HG03045 (cell line): ENCODE measurements around the gene GNAQ.

Experiments used
- ATAC-seq: cut with Tn5 transposase; IDR thresholded peaks from one replicate; pipeline ENCODE4 v1.9.1; 2021; ENCODE audit warnings: mild to moderate bottlenecking, moderate library complexity; ENCODE audit not compliant: unreplicated experiment

The GNAQ gene

GRCh38 chr9:78005231-78006002, 26.2 kb downstream of the GNAQ start:
- ATAC-seq, result no peak

GRCh38 chr9:78004478-78005229, 27.0 kb downstream of the GNAQ start:
- no peak for ATAC-seq

- ATAC-seq, result no peak
Observed at GRCh38 chr9:78003730-78004129, 27.9 kb downstream of the GNAQ start.

- ATAC-seq, result no peak
Observed at GRCh38 chr9:78001946-78002731, 29.5 kb downstream of the GNAQ start.

- ATAC-seq, result no peak
Observed at GRCh38 chr9:78000221-78000620, 31.4 kb downstream of the GNAQ start.

- no peak for ATAC-seq
Observed at GRCh38 chr9:77999231-77999631, 32.4 kb downstream of the GNAQ start.

GRCh38 chr9:77997611-77998284, 33.9 kb downstream of the GNAQ start:
- no peak for ATAC-seq

- ATAC-seq, result no peak
Observed at GRCh38 chr9:77996696-77997095, 34.9 kb downstream of the GNAQ start.

- no peak for ATAC-seq
Observed at GRCh38 chr9:77991191-77991590, 40.4 kb downstream of the GNAQ start.

GRCh38 chr9:77989909-77990308, 41.7 kb downstream of the GNAQ start:
- ATAC-seq, result no peak

- ATAC-seq, result no peak
Observed at GRCh38 chr9:77989458-77989857, 42.2 kb downstream of the GNAQ start.

GRCh38 chr9:77988630-77989029, 43.0 kb downstream of the GNAQ start:
- ATAC-seq, result no peak

- no peak for ATAC-seq
Observed at GRCh38 chr9:77987880-77988525, 43.6 kb downstream of the GNAQ start.

GRCh38 chr9:77987081-77987656, 44.4 kb downstream of the GNAQ start:
- no peak for ATAC-seq

GRCh38 chr9:77985996-77986395, 45.6 kb downstream of the GNAQ start:
- no peak for ATAC-seq

- no peak for ATAC-seq
Observed at GRCh38 chr9:77983320-77983662, 48.3 kb downstream of the GNAQ start.

- ATAC-seq, result no peak
Observed at GRCh38 chr9:77982581-77983319, 48.9 kb downstream of the GNAQ start.

- ATAC-seq, result no peak
Observed at GRCh38 chr9:77981907-77982306, 49.7 kb downstream of the GNAQ start.

- no peak for ATAC-seq
Observed at GRCh38 chr9:77981332-77981731, 50.3 kb downstream of the GNAQ start.

GRCh38 chr9:77980622-77981021, 51.0 kb downstream of the GNAQ start:
- ATAC-seq, result no peak
